A549 (cell line): ENCODE data around the gene NRXN2. TPM values are rescaled to one million over a fixed set of nuclear protein-coding genes. Genes with fewer than 3 reads are reported as not detected.

Source experiments
- ATAC-seq, 2 experiments: fragments of 200-7000 bp in 1 of 2; fragments of >200 bp in 1 of 2; cut with Nextera tagmentation in 1 of 2; cut with Tn5 transposase in 1 of 2; 3 replicates each; pipeline versions ENCODE4 v1.8.0 to v1.9.1; 2018 to 2020; ENCODE audit warnings: mild to moderate bottlenecking in 1 of 2, moderate library complexity in 1 of 2
- CTCF ChIA-PET: fragments of 300-600 bp; sonication (Branson Sonifier 250); formaldehyde crosslinking; extraction: SDS; loops from one replicate; lab custom pipeline; 2021; ENCODE audit warnings: antibody characterized with exemption, inconsistent platforms; lab: Yijun Ruan, JAX
- POLR2A ChIA-PET: fragments of 350-600 bp; formaldehyde crosslinking; extraction: SDS; loops from one replicate; lab custom pipeline; 2021; ENCODE audit warnings: antibody characterized with exemption, inconsistent platforms; lab: Yijun Ruan, JAX
- DNase-seq, 2 experiments: peaks; one replicate each; pipeline versions ENCODE4 v3.0.0 to v3.0.0-alpha.2; 2011 to 2016; ENCODE audit warnings: low read depth in 1 of 2, low spot score in 1 of 2
- FAIRE-seq: peaks from 2 replicates; lab custom pipeline; 2011; peaks lifted over from hg19 to GRCh38; lab: Jason Lieb, UNC
- H3K27ac ChIP-seq, 2 experiments: fragments of >200 bp; sonication (Bioruptor Twin); formaldehyde crosslinking; 3 replicates each; pipeline ENCODE4 v1.5.1; 2016 to 2017
- H3K4me1 ChIP-seq: fragments of >200 bp; sonication (Bioruptor Twin); formaldehyde crosslinking; 3 replicates; pipeline ENCODE4 v1.6.1; 2016
- H3K4me2 ChIP-seq: fragments of >200 bp; sonication (Bioruptor Twin); formaldehyde crosslinking; 3 replicates; pipeline ENCODE4 v1.6.1; 2016
- H3K4me3 ChIP-seq: fragments of >200 bp; sonication (Bioruptor Twin); formaldehyde crosslinking; 3 replicates; pipeline ENCODE4 v1.5.1; 2016
- H3K9me3 ChIP-seq: fragments of >200 bp; sonication (Bioruptor Twin); formaldehyde crosslinking; 3 replicates; pipeline ENCODE4 v1.6.1; 2016
- BCL3 ChIP-seq: fragments of >200 bp; sonication (Bioruptor Twin); formaldehyde crosslinking; IDR thresholded peaks from 3 replicates; pipeline ENCODE4 v1.6.1; 2016
- CBX2 ChIP-seq: fragments of 200-600 bp; sonication (generic); IDR thresholded peaks from 2 replicates; pipeline ENCODE4 v1.6.1; 2016; ENCODE audit warnings: low read depth, mild to moderate bottlenecking, borderline replicate concordance
- CBX8 ChIP-seq: fragments of 200-600 bp; sonication (generic); IDR thresholded peaks from 2 replicates; pipeline ENCODE4 v1.6.1; 2016
- CHD4 ChIP-seq: fragments of 200-600 bp; sonication (generic); IDR thresholded peaks from 2 replicates; pipeline ENCODE4 v1.6.1; 2016; ENCODE audit warnings: antibody characterized with exemption, mild to moderate bottlenecking, borderline replicate concordance
- CTCF ChIP-seq: fragments of >200 bp; sonication (Bioruptor Twin); formaldehyde crosslinking; IDR thresholded peaks from 3 replicates; pipeline ENCODE4 v1.5.1; 2016
- EHF ChIP-seq: fragments of 250-450 bp; sonication (Bioruptor Pico); IDR thresholded peaks from 2 replicates; pipeline ENCODE4 v1.5.0; 2020; ENCODE audit warnings: mild to moderate bottlenecking
- ESRRA ChIP-seq: fragments of 150-350 bp; IDR thresholded peaks from 2 replicates; pipeline ENCODE4 v1.6.1; 2014; ENCODE audit warnings: mild to moderate bottlenecking, low read length, borderline replicate concordance
- HEYL ChIP-seq: fragments of 250-450 bp; sonication (Bioruptor Pico); IDR thresholded peaks from 2 replicates; pipeline ENCODE4 v1.8.0; 2021; ENCODE audit warnings: mild to moderate bottlenecking, moderate library complexity
- HOXA7 ChIP-seq: fragments of 250-450 bp; sonication (Bioruptor Pico); IDR thresholded peaks from 2 replicates; pipeline ENCODE4 v1.5.0; 2020; ENCODE audit warnings: mild to moderate bottlenecking, moderate library complexity
- HOXB5 ChIP-seq: fragments of 250-450 bp; sonication (Bioruptor Pico); IDR thresholded peaks from 2 replicates; pipeline ENCODE4 v1.5.0; 2020; ENCODE audit warnings: mild to moderate bottlenecking, moderate library complexity
- JUN ChIP-seq, 2 experiments: fragments of >200 bp; sonication (Bioruptor Twin); formaldehyde crosslinking; IDR thresholded peaks; 2 replicates in 1 of 2; 3 replicates in 1 of 2; pipeline ENCODE4 v1.6.1; 2016 to 2017
- MAX ChIP-seq: IDR thresholded peaks from 2 replicates; pipeline ENCODE4 v1.6.1; 2012
- NFE2L2 ChIP-seq: fragments of 150-350 bp; conservative IDR thresholded peaks from 2 replicates; pipeline ENCODE4 v1.6.1; 2014; ENCODE audit warnings: low read length
- PBX3 ChIP-seq: IDR thresholded peaks from 2 replicates; pipeline ENCODE4 v1.6.1; 2012
- POLR2AphosphoS2 ChIP-seq: conservative IDR thresholded peaks from 2 replicates; pipeline ENCODE4 v1.6.1; 2012; ENCODE audit warnings: low read length, improper control_type of control experiment, inconsistent platforms
- RAD21 ChIP-seq, 2 experiments: fragments of >200 bp in 1 of 2; sonication (Bioruptor Twin) in 1 of 2; formaldehyde crosslinking in 1 of 2; IDR thresholded peaks in 1 of 2; conservative IDR thresholded peaks in 1 of 2; 2 replicates in 1 of 2; 3 replicates in 1 of 2; pipeline ENCODE4 v1.6.1; 2012 to 2018; ENCODE audit warnings: inconsistent platforms in 1 of 2
- RCOR1 ChIP-seq: fragments of 150-350 bp; IDR thresholded peaks from 2 replicates; pipeline ENCODE4 v1.6.1; 2014; ENCODE audit warnings: antibody characterized with exemption, low read length, low read depth
- REST ChIP-seq: fragments of 200-600 bp; sonication (generic); IDR thresholded peaks from 2 replicates; pipeline ENCODE4 v1.6.1; 2016; ENCODE audit warnings: antibody characterized with exemption, mild to moderate bottlenecking, moderate library complexity
- RFX5 ChIP-seq: fragments of 450-650 bp; IDR thresholded peaks from 2 replicates; pipeline ENCODE4 v1.7.1; 2014; ENCODE audit warnings: antibody characterized with exemption, mild to moderate bottlenecking, moderate library complexity
- RNF2 ChIP-seq: fragments of 200-600 bp; sonication (generic); IDR thresholded peaks from 2 replicates; pipeline ENCODE4 v1.6.1; 2016; ENCODE audit warnings: low read depth, mild to moderate bottlenecking, antibody characterized with exemption, moderate library complexity, borderline replicate concordance
- TFCP2L1 ChIP-seq: fragments of 250-450 bp; sonication (Bioruptor Pico); IDR thresholded peaks from 2 replicates; pipeline ENCODE4 v1.5.0; 2021; ENCODE audit warnings: mild to moderate bottlenecking
- TP53 ChIP-seq: fragments of 250-450 bp; sonication (Bioruptor Pico); IDR thresholded peaks from 2 replicates; pipeline ENCODE4 v1.5.0; 2021; ENCODE audit warnings: mild to moderate bottlenecking, moderate library complexity
- WGBS: methylation state at CpG from one replicate; pipeline ENCODE4 v1.1.6; 2017; ENCODE audit errors: missing lambda C conversion rate; 5-methylcytosine and 5-hydroxymethylcytosine counted together
- polyA plus RNA-seq, 4 experiments: library from polyadenylated mRNA; depleted of rRNA in 3 of 4; stranded (reverse); fragments of >200 nt; fragmentation: RNase III in 1 of 4; extraction: RNeasy Plus Mini Kit Qiagen cat#74134 plus additional on column Dnase treatment in 1 of 4; gene quantifications; 2 replicates in 3 of 4; 3 replicates in 1 of 4; pipeline ENCODE4 v1.2.3, GENCODE V29; 2011 to 2017

The NRXN2 gene
- polyA plus RNA-seq, 2 of the 4 experiments (the other 2 are of a cell fraction), result 0.04 TPM; not detected in 1

- 79% methylated on average over 14 of the region's 14 CpGs for WGBS
- H3K4me3 ChIP-seq, result no peak overlapping the region
Measured at GRCh38 chr11:64558065-64558745, 164.8 kb downstream of the NRXN2 start.

GRCh38 chr11:64556721-64557250 lies 166.2 kb downstream of the NRXN2 start:
- Histone ChIP-seq H3K4me2 (no peak overlapping the region), H3K9me3 (no peaks in the 10 kb centered on the region), H3K27ac (peak overlapping the region in 1 of 2 experiments; percentile 85; a peak in 4 of 6 replicates), H3K4me3 (no peak overlapping the region), H3K4me1 (peaks cover 27% of the 10 kb centered on the region)
- TF ChIP-seq RNF2 (no peak), RAD21 (conservative IDR thresholded peaks at IDR 0.05 in 1 of 2, IDR thresholded peaks at IDR 0.05 in 1 of 2) (no peak), CBX8 (no peak), JUN (IDR thresholded peaks at IDR 0.05) (no peak), REST (no peak), BCL3 (no peak), TFCP2L1 (CRISPR knock-in tag) (no peak), HOXA7 (CRISPR knock-in tag) (no peak), RCOR1 (no peak), PBX3 (no peak), EHF (CRISPR knock-in tag) (no peak), CBX2 (no peak), HEYL (CRISPR knock-in tag) (no peak), MAX (no peak), RFX5 (no peak), CTCF (no peak), POLR2AphosphoS2 (no peak)
- POLR2A ChIA-PET, result interaction anchor here (0.6 kb wide), 1 partner anchor 9 kb away, joined by 3 read pairs; no protein-coding TSS in a partner anchor
- FAIRE-seq (no peak), ATAC-seq (no peak), DNase-seq (no peak)
- WGBS, result 91% methylated on average over 12 of the region's 12 CpGs
- CTCF ChIA-PET, result interaction anchor here (1.0 kb wide), 1 partner anchor 132 kb away, joined by 3 read pairs; no protein-coding TSS in a partner anchor

More at GRCh38 chr11:64558065-64558745, 164.8 kb downstream of the NRXN2 start:
- FAIRE-seq (no peak), DNase-seq (no peak), ATAC-seq (no peak)
- Histone ChIP-seq H3K4me2 (no peak overlapping the region), H3K27ac (no peak overlapping the region), H3K4me1 (peaks cover 27% of the 10 kb centered on the region), H3K9me3 (no peaks in the 10 kb centered on the region)
- ChIA-PET CTCF (interaction anchor here (0.6 to 4.7 kb wide), 5 partner anchors 12 to 130 kb away, joined by 3 to 26 read pairs (median 4); no protein-coding TSS in a partner anchor), POLR2A (no interaction called here)
- TF ChIP-seq RCOR1 (no peak), HOXB5 (CRISPR knock-in tag) (no peak), NFE2L2 (no peak), TP53 (CRISPR knock-in tag) (no peak), ESRRA (no peak), CHD4 (no peak)
